Measurements from ENCODE around the gene BCR. TPM values are rescaled to one million over a fixed set of nuclear protein-coding genes. Genes with fewer than 3 reads are reported as not detected.

The BCR gene
- total RNA-seq, 1 donor from 2014 or later = 12.5 TPM

- no peak overlapping the region for H3K4me3 ChIP-seq (ENCODE audit: low read length in 3 of 3)
- no peak overlapping the region for H3K9ac ChIP-seq (ENCODE audit: low read depth in 1 of 3, low read length in 3 of 3)
- H3K9me3 ChIP-seq (ENCODE audit: control insufficient read depth in 3 of 3, low read length in 3 of 3) = no peaks in the 10 kb centered on the region
- H3K4me1 ChIP-seq (ENCODE audit: control insufficient read depth in 3 of 3, insufficient read depth in 3 of 3, low read length in 3 of 3) = peaks cover 6 to 13% (median 8%) of the 10 kb centered on the region in 3 donors
- no peak overlapping the region for H3K27ac ChIP-seq (ENCODE audit: low read depth, low read length)
- H3K36me3 ChIP-seq (ENCODE audit: control insufficient read depth in 3 of 3, insufficient read depth in 3 of 3, low read length in 3 of 3) = peaks cover 0 to 11% (median 10%) of the 10 kb centered on the region in 3 donors
- H3K27me3 ChIP-seq (ENCODE audit: control insufficient read depth in 3 of 3, insufficient read depth in 3 of 3, low read length in 3 of 3) = peaks cover 0 to 7% (median 3%) of the 10 kb centered on the region in 3 donors
These were observed 102.2 kb downstream of the BCR start for GRCh38 chr22:23282516-23282915.

- H3K27ac ChIP-seq (ENCODE audit: low read depth, low read length) = no peak overlapping the region
- H3K36me3 ChIP-seq (ENCODE audit: control insufficient read depth in 3 of 3, insufficient read depth in 3 of 3, low read length in 3 of 3) = peaks cover 2 to 11% (median 10%) of the 10 kb centered on the region in 3 donors
- no peak overlapping the region for H3K9ac ChIP-seq (ENCODE audit: low read depth in 1 of 3, low read length in 3 of 3)
- H3K27me3 ChIP-seq (ENCODE audit: control insufficient read depth in 3 of 3, insufficient read depth in 3 of 3, low read length in 3 of 3) = peaks cover 0 to 7% (median 3%) of the 10 kb centered on the region in 3 donors
- peaks cover 6 to 13% (median 8%) of the 10 kb centered on the region in 3 donors for H3K4me1 ChIP-seq (ENCODE audit: control insufficient read depth in 3 of 3, insufficient read depth in 3 of 3, low read length in 3 of 3)
- no peaks in the 10 kb centered on the region for H3K9me3 ChIP-seq (ENCODE audit: control insufficient read depth in 3 of 3, low read length in 3 of 3)
- no peak overlapping the region for H3K4me3 ChIP-seq (ENCODE audit: low read length in 3 of 3)
These were observed 102.7 kb downstream of the BCR start for GRCh38 chr22:23282986-23283385.

- H3K36me3 ChIP-seq (ENCODE audit: control insufficient read depth in 3 of 3, insufficient read depth in 3 of 3, low read length in 3 of 3) = peaks cover 2 to 11% (median 10%) of the 10 kb centered on the region in 3 donors
- no peak overlapping the region for H3K9ac ChIP-seq (ENCODE audit: low read depth in 1 of 3, low read length in 3 of 3)
- H3K4me3 ChIP-seq (ENCODE audit: low read length in 3 of 3) = no peak overlapping the region
- no peak overlapping the region for H3K27ac ChIP-seq (ENCODE audit: low read depth, low read length)
- peaks cover 6 to 11% (median 8%) of the 10 kb centered on the region in 3 donors for H3K4me1 ChIP-seq (ENCODE audit: control insufficient read depth in 3 of 3, insufficient read depth in 3 of 3, low read length in 3 of 3)
- no peaks in the 10 kb centered on the region for H3K9me3 ChIP-seq (ENCODE audit: control insufficient read depth in 3 of 3, low read length in 3 of 3)
- H3K27me3 ChIP-seq (ENCODE audit: control insufficient read depth in 3 of 3, insufficient read depth in 3 of 3, low read length in 3 of 3) = peaks cover 0 to 5% (median 3%) of the 10 kb centered on the region in 3 donors
These were observed 103.5 kb downstream of the BCR start for GRCh38 chr22:23283591-23284503.

- Histone ChIP-seq H3K27ac (ENCODE audit: low read depth, low read length) (no peak overlapping the region), H3K36me3 (ENCODE audit: control insufficient read depth in 3 of 3, insufficient read depth in 3 of 3, low read length in 3 of 3) (peaks cover 2 to 12% (median 11%) of the 10 kb centered on the region in 3 donors)
These were observed 104.3 kb downstream of the BCR start for GRCh38 chr22:23284504-23285033.

GRCh38 chr22:23285236-23285635 is 104.9 kb downstream of the BCR start:
- Histone ChIP-seq H3K9me3 (ENCODE audit: control insufficient read depth in 3 of 3, low read length in 3 of 3) (no peaks in the 10 kb centered on the region), H3K27me3 (ENCODE audit: control insufficient read depth in 3 of 3, insufficient read depth in 3 of 3, low read length in 3 of 3) (peaks cover 0 to 5% (median 3%) of the 10 kb centered on the region in 3 donors), H3K4me3 (ENCODE audit: low read length in 3 of 3) (no peak overlapping the region), H3K27ac (ENCODE audit: low read depth, low read length) (no peak overlapping the region), H3K4me1 (ENCODE audit: control insufficient read depth in 3 of 3, insufficient read depth in 3 of 3, low read length in 3 of 3) (peaks cover 6 to 12% (median 11%) of the 10 kb centered on the region in 3 donors), H3K9ac (ENCODE audit: low read depth in 1 of 3, low read length in 3 of 3) (no peak overlapping the region), H3K36me3 (ENCODE audit: control insufficient read depth in 3 of 3, insufficient read depth in 3 of 3, low read length in 3 of 3) (peaks cover 2 to 13% (median 11%) of the 10 kb centered on the region in 3 donors)

More at GRCh38 chr22:23284504-23285033, 104.3 kb downstream of the BCR start:
- Histone ChIP-seq H3K4me1 (ENCODE audit: control insufficient read depth in 3 of 3, insufficient read depth in 3 of 3, low read length in 3 of 3) (peaks cover 6 to 8% (median 7%) of the 10 kb centered on the region in 3 donors), H3K27me3 (ENCODE audit: control insufficient read depth in 3 of 3, insufficient read depth in 3 of 3, low read length in 3 of 3) (peaks cover 0 to 5% (median 3%) of the 10 kb centered on the region in 3 donors), H3K9me3 (ENCODE audit: control insufficient read depth in 3 of 3, low read length in 3 of 3) (no peaks in the 10 kb centered on the region), H3K4me3 (ENCODE audit: low read length in 3 of 3) (no peak overlapping the region), H3K9ac (ENCODE audit: low read depth in 1 of 3, low read length in 3 of 3) (no peak overlapping the region)

- H3K9me3 ChIP-seq (ENCODE audit: control insufficient read depth in 3 of 3, low read length in 3 of 3) = no peaks in the 10 kb centered on the region
- H3K9ac ChIP-seq (ENCODE audit: low read depth in 1 of 3, low read length in 3 of 3) = no peak overlapping the region
- peaks cover 0 to 5% (median 3%) of the 10 kb centered on the region in 3 donors for H3K27me3 ChIP-seq (ENCODE audit: control insufficient read depth in 3 of 3, insufficient read depth in 3 of 3, low read length in 3 of 3)
- H3K36me3 ChIP-seq (ENCODE audit: control insufficient read depth in 3 of 3, insufficient read depth in 3 of 3, low read length in 3 of 3) = peaks cover 2 to 13% (median 11%) of the 10 kb centered on the region in 3 donors
- no peak overlapping the region for H3K4me3 ChIP-seq (ENCODE audit: low read length in 3 of 3)
- H3K27ac ChIP-seq (ENCODE audit: low read depth, low read length) = no peak overlapping the region
- H3K4me1 ChIP-seq (ENCODE audit: control insufficient read depth in 3 of 3, insufficient read depth in 3 of 3, low read length in 3 of 3) = peaks cover 6 to 13% (median 11%) of the 10 kb centered on the region in 3 donors
These were observed 105.4 kb downstream of the BCR start for GRCh38 chr22:23285734-23286133.

GRCh38 chr22:23286296-23286695 is 106.0 kb downstream of the BCR start:
- H3K4me3 ChIP-seq (ENCODE audit: low read length in 3 of 3) = no peak overlapping the region
- no peak overlapping the region for H3K9ac ChIP-seq (ENCODE audit: low read depth in 1 of 3, low read length in 3 of 3)
- peaks cover 0 to 3% (median 3%) of the 10 kb centered on the region in 3 donors for H3K27me3 ChIP-seq (ENCODE audit: control insufficient read depth in 3 of 3, insufficient read depth in 3 of 3, low read length in 3 of 3)
- no peak overlapping the region for H3K27ac ChIP-seq (ENCODE audit: low read depth, low read length)
- peaks cover 2 to 13% (median 11%) of the 10 kb centered on the region in 3 donors for H3K36me3 ChIP-seq (ENCODE audit: control insufficient read depth in 3 of 3, insufficient read depth in 3 of 3, low read length in 3 of 3)
- H3K9me3 ChIP-seq (ENCODE audit: control insufficient read depth in 3 of 3, low read length in 3 of 3) = no peaks in the 10 kb centered on the region
- peaks cover 6 to 13% (median 10%) of the 10 kb centered on the region in 3 donors for H3K4me1 ChIP-seq (ENCODE audit: control insufficient read depth in 3 of 3, insufficient read depth in 3 of 3, low read length in 3 of 3)

- H3K9me3 ChIP-seq (ENCODE audit: control insufficient read depth in 3 of 3, low read length in 3 of 3) = no peaks in the 10 kb centered on the region
- no peak overlapping the region for H3K9ac ChIP-seq (ENCODE audit: low read depth in 1 of 3, low read length in 3 of 3)
- no peak overlapping the region for H3K4me3 ChIP-seq (ENCODE audit: low read length in 3 of 3)
- H3K4me1 ChIP-seq (ENCODE audit: control insufficient read depth in 3 of 3, insufficient read depth in 3 of 3, low read length in 3 of 3) = peaks cover 0 to 6% (median 5%) of the 10 kb centered on the region in 3 donors
- no peak overlapping the region for H3K27ac ChIP-seq (ENCODE audit: low read depth, low read length)
- H3K36me3 ChIP-seq (ENCODE audit: control insufficient read depth in 3 of 3, insufficient read depth in 3 of 3, low read length in 3 of 3) = peaks cover 2 to 14% (median 12%) of the 10 kb centered on the region in 3 donors
- H3K27me3 ChIP-seq (ENCODE audit: control insufficient read depth in 3 of 3, insufficient read depth in 3 of 3, low read length in 3 of 3) = peaks cover 0 to 2% (median 0%) of the 10 kb centered on the region in 3 donors
These were observed 107.1 kb downstream of the BCR start for GRCh38 chr22:23287136-23288095.
